Islet of Langerhans (tissue), 1 donor: Measurements from ENCODE around the gene NTSR1.

Source experiments
- FAIRE-seq: peaks from one replicate; lab custom pipeline; 2011; peaks lifted over from hg19 to GRCh38; lab: Jason Lieb, UNC

NTSR1 gene

DNA sequence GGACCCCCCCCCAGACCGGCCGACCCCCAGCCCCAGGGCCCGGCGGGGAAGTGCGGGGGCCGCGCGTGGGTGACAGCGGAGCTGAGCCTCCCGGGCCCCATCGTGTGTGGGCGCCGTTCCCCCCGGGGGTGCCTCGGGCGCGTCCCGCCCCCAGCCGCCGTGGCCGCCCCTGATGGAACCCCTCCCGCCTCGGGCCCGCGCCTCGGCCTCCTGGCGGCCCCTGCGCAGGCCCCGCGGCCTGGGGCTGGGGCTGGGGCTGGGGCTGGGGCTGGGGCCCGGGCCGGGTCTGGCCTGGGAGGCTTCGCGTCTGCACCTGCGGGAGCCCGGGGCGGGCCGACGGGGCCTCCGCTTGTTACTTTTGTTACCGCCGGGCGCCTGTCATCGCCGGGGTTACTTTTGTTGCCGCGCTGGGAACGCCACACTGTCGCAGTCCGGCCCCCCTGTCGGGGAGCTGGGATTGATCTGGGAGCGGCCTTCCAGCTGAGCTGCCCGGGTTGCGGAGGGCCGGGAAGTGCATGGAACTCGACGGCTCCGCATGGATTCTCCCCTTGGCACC, 96.6 kb downstream of the NTSR1 start:
- no peak for FAIRE-seq

DNA sequence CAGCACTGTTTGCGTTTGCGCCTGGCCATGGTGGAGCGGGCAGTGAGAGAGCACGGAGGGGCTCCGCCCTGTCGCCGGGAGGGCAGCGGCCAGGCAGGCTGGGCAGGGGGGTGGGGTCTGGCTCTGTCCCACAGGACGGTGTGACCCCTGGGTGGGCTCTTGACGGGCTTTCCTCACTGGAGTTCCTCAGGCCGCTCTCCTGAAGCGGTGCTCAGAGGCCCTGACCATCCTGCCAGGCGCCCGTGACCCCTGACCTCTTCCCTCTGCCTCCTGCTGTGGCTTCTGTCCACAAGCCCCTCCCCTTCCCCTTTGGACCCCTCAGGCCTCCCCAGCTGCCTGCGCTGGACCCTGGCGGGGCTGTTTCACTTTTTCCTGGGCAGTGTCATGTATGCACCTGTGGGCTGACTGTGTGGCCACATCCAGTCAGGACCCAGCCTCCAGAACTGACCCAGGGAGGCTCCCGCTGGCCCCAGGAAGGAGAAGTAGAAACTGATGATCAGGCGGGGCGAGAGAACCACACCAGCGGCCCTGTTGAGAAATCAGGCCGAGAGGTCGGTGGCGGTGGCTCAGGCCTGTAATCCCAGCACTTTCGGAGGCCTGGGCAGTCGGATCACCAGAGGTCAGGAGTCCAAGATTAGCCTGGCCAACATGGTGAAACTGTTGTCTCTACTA, 97.2 kb downstream of the NTSR1 start:
- FAIRE-seq: no peak

DNA sequence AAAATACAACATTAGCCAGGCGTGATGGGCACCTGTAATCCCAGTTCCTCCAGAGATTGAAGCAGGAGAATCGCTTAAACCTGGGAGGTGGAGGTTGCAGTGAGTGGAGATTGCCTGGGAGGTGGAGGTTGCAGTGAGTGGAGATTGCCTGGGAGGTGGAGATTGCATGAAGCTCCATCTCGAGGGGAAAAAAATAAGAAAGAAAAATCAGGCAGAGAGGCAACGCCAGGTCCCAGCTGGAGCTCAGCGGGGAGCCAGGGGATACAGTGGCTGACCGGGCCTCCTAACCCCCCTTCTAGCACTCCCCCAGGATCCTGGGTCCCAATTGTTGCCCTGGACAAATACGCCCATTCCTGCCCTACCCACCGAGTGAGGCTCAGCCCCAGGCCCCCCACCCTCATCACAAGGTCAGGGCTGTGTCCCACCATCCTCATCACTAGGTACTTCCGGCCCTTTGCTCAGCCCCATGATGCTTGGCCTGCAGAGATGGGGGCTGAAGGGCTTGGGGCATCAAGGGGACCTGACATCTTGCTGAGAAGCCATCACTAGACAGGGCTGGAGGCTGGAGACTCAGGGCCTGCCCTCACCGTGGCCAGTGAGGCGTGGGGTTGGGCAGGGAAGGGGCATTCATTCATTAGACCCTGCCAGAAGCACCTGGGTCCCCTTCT, 97.9 kb downstream of the NTSR1 start:
- no peak for FAIRE-seq

DNA sequence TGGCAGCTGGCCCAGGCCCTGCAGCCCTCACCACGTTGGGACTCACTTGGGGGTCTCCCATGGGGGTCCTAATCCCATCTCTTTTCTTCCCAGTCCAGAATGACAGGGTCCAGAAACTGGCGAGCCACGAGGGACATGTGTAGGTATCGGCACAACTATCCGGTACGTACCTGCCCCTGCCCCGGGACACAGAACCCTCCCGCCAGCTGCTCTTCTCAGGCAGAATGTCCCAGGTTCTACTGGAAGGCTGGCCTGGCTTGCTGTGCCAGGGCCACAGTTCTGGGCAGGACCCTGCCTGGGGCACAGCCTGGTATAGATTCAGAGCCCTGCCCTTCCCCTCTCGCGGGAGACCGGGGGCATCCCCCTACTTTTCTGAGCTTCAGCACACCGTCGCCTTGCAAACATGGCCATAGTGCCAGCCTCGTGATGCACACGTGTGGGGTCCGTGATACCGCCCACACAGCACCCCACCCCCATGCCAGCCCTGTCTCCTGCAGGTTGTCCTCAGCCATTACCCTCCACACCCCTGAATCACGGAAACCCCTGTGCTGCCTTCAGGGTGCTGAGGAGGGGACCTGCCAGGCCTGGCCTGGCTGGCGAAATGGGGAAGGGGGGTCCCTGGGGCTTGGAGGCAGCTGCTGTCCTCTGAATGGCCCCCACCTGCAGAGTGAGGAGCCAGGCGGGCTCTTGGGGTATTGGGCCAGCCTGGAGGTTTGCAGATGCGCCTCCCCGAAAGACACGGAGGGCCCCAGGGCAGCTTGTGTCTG, 99.0 kb downstream of the NTSR1 start:
- no peak for FAIRE-seq

DNA sequence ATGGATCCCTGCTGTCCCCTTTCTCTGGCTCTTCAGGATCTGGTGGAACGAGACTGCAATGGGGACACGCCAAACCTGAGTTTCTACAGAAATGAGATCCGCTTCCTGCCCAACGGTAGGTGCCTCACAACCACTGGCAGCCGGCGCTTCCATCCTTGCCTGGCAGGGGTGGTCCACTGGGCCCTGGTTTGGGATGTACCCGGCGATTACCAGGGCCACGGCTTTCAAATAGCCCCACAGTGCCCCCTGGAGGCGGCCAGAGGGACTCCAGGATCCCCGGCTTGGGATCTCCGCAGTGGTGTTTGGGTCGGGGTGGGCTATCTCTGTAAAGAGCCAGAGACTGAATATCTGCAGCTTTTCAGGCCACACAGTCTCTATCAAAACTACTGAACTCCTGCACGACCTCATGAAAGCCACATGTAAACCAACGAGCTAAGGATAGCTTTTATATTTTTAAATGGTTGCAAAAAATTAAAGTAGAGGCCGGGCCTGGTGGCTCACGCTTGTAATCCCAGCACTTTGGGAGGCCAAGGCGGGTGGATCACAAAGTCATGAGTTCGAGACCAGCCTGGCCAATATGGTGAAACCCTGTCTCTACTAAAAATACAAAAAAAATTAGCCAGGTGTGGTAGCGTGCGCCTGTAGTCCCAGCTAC, 99.7 kb downstream of the NTSR1 start:
- no peak for FAIRE-seq

DNA sequence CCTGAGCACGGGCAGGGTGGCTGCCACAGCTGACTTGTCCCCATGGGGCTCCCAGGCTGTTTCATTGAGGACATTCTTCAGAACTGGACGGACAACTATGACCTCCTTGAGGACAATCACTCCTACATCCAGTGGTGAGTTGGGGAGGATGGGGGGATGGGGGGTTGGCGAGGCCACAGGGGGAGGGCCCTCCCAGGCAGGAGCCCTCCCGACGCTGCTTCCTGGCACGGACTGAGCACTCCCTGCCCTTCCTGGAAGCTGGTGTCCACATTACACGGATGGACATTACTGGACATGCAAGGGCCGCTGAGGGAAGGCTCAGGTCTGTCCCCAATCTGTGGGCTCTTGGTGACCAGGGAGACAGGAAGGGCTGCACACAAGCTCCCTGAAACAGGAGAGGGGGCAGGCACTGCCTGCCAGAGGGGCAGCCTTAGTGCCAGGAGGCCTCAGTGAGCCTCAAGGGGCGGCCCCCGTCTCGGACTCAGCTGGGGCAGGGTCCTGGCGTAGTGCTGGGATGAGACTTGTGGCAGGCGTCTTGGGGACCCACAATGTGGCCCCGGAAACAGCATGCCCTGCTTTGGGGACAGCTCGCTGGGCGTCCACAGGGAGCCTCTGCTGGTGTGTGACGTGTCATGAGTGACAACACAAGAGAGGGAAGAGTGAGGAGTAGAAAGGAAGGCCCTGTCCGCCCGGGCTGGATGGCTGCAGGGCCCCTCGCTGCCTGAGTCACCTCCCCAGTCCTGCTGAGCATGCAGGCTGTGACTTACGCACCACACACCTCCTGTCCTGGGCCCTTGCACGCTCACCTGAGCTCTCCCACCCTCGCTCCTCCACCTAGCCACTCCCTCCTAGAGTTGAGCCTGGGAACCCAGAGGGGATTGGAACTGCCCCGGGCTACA, 101.1 kb downstream of the NTSR1 start:
- no peak for FAIRE-seq

DNA sequence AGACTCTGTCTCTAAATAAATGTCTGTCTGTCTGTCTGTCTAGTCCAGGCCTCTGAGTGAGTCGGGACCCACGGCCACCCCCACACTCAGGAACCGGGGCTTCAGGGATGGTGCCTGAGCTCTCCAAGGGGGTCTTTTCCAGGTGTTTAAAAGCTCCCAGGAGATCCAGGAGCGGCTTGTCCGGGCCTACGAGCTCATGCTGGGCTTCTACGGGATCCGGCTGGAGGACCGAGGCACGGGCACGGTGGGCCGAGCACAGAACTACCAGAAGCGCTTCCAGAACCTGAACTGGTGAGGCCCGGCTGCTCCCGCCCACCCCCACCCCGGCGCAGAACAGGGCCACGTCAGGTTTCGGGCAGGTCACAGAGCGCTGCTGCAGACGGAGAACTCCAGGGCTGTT, 102.7 kb downstream of the NTSR1 start:
- FAIRE-seq: no peak

DNA sequence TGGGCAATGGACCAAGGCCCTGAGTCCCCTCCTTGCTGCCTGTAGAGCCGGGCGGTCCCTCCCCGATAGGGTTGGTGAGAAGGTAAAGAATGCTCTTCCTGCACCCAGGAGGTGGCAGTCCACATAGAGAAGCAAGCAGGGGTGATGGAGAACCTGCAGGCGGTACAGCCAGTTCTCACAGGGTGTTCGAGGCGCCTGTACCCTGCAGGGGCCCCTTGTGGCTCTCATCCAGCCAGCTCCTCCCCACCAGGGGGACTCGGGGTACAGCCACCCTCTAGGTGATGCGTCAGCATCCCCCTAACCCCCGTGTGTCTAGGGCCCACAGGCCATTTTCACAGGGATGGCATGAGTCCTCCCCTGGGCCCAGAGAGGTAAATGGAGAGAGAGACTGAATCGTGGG, 103.1 kb downstream of the NTSR1 start:
- no peak for FAIRE-seq
